ENCODE data around the gene IL1RL2.

- TF ChIP-seq POLR2AphosphoS5 (IDR thresholded peaks at IDR 0.05; ENCODE audit: low read depth, low read length) (no peak), REST (IDR thresholded peaks at IDR 0.05; ENCODE audit: insufficient read depth in 1 of 2, low read depth in 2 of 2, low read length in 2 of 2) (no peak), TAF1 (IDR thresholded peaks at IDR 0.05; ENCODE audit: borderline replicate concordance, insufficient read depth, low read length) (no peak), SIN3A (IDR thresholded peaks at IDR 0.05; ENCODE audit: borderline replicate concordance, insufficient read depth, low read length) (no peak)
These were observed 64.4 kb downstream of the IL1RL2 start for GRCh38 chr2:102251042-102251848.

Data from PFSK-1 (cell line).